Nephron progenitor cell (in vitro differentiated cells): ENCODE measurements around the gene LCLAT1.

Experiments
- DNase-seq: peaks from one replicate; pipeline ENCODE4 v3.0.0; 2021
- H3K27ac Mint-ChIP-seq: 2 replicates; pipeline ENCODE4 v1.8.0; 2021; ENCODE audit warnings: mild to moderate bottlenecking, moderate library complexity, mixed read lengths
- H3K27me3 Mint-ChIP-seq: 2 replicates; pipeline ENCODE4 v1.8.0; 2021; ENCODE audit warnings: mild to moderate bottlenecking, low read depth, mixed read lengths; ENCODE audit not compliant: poor library complexity
- H3K36me3 Mint-ChIP-seq: 2 replicates; pipeline ENCODE4 v1.8.0; 2021; ENCODE audit warnings: low read depth, mixed read lengths
- H3K4me1 Mint-ChIP-seq: 2 replicates; pipeline ENCODE4 v1.8.0; 2021; ENCODE audit warnings: mixed read lengths
- H3K4me3 Mint-ChIP-seq: 2 replicates; pipeline ENCODE4 v1.8.0; 2021; ENCODE audit warnings: mild to moderate bottlenecking, moderate library complexity, mixed read lengths
- H3K9me3 Mint-ChIP-seq: 2 replicates; pipeline ENCODE4 v1.8.0; 2021; ENCODE audit warnings: mild to moderate bottlenecking, moderate library complexity, mixed read lengths
- CTCF ChIP-seq: fragments of 200-600 bp; sonication (generic); IDR thresholded peaks from 2 replicates; pipeline ENCODE4 v1.5.0; 2021; ENCODE audit warnings: antibody characterized with exemption

The LCLAT1 gene

GRCh38 chr2:30437809-30438548 lies 9.1 kb upstream of the LCLAT1 start:
- no peak overlapping the region for H3K4me3 Mint-ChIP-seq
- TF ChIP-seq CTCF, result no peak
- peaks cover 6% of the 10 kb centered on the region for H3K27me3 Mint-ChIP-seq
- no peaks in the 10 kb centered on the region for H3K9me3 Mint-ChIP-seq
- H3K4me1 Mint-ChIP-seq, result no peaks in the 10 kb centered on the region
- no peaks in the 10 kb centered on the region for H3K36me3 Mint-ChIP-seq
- no peak for DNase-seq
- no peak overlapping the region for H3K27ac Mint-ChIP-seq

GRCh38 chr2:30439296-30439695 lies 7.8 kb upstream of the LCLAT1 start:
- H3K27ac Mint-ChIP-seq, result no peak overlapping the region

GRCh38 chr2:30439879-30440278 lies 7.2 kb upstream of the LCLAT1 start:
- no peaks in the 10 kb centered on the region for H3K4me1 Mint-ChIP-seq
- DNase-seq, result no peak
- no peak overlapping the region for H3K4me3 Mint-ChIP-seq
- H3K27me3 Mint-ChIP-seq, result peaks cover 4% of the 10 kb centered on the region
- no peak overlapping the region for H3K27ac Mint-ChIP-seq
- H3K36me3 Mint-ChIP-seq, result no peaks in the 10 kb centered on the region
- H3K9me3 Mint-ChIP-seq, result no peaks in the 10 kb centered on the region
- TF ChIP-seq CTCF, result no peak

More at GRCh38 chr2:30439296-30439695, 7.8 kb upstream of the LCLAT1 start:
- no peaks in the 10 kb centered on the region for H3K4me1 Mint-ChIP-seq
- no peaks in the 10 kb centered on the region for H3K36me3 Mint-ChIP-seq
- no peak for TF ChIP-seq CTCF
- no peak overlapping the region for H3K4me3 Mint-ChIP-seq
- no peaks in the 10 kb centered on the region for H3K9me3 Mint-ChIP-seq
- H3K27me3 Mint-ChIP-seq, result peaks cover 6% of the 10 kb centered on the region
- DNase-seq, result no peak

GRCh38 chr2:30441023-30441422 lies 6.0 kb upstream of the LCLAT1 start:
- Mint-ChIP-seq H3K27ac (no peak overlapping the region), H3K4me3 (no peak overlapping the region), H3K27me3 (peaks cover 8% of the 10 kb centered on the region), H3K4me1 (no peaks in the 10 kb centered on the region), H3K9me3 (no peaks in the 10 kb centered on the region), H3K36me3 (no peaks in the 10 kb centered on the region)
- TF ChIP-seq CTCF, result no peak
- no peak for DNase-seq

GRCh38 chr2:30443081-30443480 lies 4.0 kb upstream of the LCLAT1 start:
- Mint-ChIP-seq H3K36me3 (no peaks in the 10 kb centered on the region), H3K9me3 (no peaks in the 10 kb centered on the region), H3K4me1 (peaks cover 16% of the 10 kb centered on the region), H3K27ac (no peak overlapping the region), H3K27me3 (peaks cover 12% of the 10 kb centered on the region), H3K4me3 (no peak overlapping the region)
- no peak for TF ChIP-seq CTCF
- no peak for DNase-seq

GRCh38 chr2:30444273-30444672 lies 2.8 kb upstream of the LCLAT1 start:
- no peak for TF ChIP-seq CTCF
- no peak overlapping the region for H3K4me3 Mint-ChIP-seq
- H3K27ac Mint-ChIP-seq, result no peak overlapping the region
- DNase-seq, result no peak
- peaks cover 24% of the 10 kb centered on the region for H3K4me1 Mint-ChIP-seq
- H3K36me3 Mint-ChIP-seq, result peaks cover 5% of the 10 kb centered on the region
- peaks cover 12% of the 10 kb centered on the region for H3K27me3 Mint-ChIP-seq
- H3K9me3 Mint-ChIP-seq, result no peaks in the 10 kb centered on the region
